HG03558 (cell line): Measurements from ENCODE around the gene BEND4.

ENCODE experiments used
- ATAC-seq: cut with Tn5 transposase; IDR thresholded peaks from one replicate; pipeline ENCODE4 v1.9.1; 2021; ENCODE audit warnings: moderate number of reproducible peaks; ENCODE audit not compliant: unreplicated experiment; ENCODE audit errors: extremely low read depth

Gene BEND4

GRCh38 chr4:42119886-42120285 lies 32.6 kb downstream of the BEND4 start:
- no peak for ATAC-seq

- no peak for ATAC-seq
Observed at GRCh38 chr4:42112846-42113245, 39.6 kb downstream of the BEND4 start.

DNA sequence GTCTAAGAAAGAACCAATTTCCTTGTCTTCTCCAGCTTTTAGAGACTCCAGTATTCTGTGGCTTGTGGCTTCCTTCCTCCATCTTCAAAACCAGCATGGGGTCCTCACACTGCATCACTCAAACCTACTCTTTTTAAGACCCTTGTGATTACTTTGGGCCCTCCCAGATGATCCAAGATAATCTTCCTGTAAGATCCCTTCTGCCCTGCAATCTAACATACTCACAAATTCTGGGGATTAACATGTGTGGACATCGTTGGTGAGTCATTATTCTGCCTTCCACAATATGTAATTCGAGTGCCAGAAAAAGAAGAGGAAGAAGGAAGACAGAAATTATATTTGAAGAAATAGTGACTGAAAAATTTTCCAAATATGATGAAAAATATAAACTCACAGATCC lies 47.9 kb downstream of the BEND4 start:
- no peak for ATAC-seq

DNA sequence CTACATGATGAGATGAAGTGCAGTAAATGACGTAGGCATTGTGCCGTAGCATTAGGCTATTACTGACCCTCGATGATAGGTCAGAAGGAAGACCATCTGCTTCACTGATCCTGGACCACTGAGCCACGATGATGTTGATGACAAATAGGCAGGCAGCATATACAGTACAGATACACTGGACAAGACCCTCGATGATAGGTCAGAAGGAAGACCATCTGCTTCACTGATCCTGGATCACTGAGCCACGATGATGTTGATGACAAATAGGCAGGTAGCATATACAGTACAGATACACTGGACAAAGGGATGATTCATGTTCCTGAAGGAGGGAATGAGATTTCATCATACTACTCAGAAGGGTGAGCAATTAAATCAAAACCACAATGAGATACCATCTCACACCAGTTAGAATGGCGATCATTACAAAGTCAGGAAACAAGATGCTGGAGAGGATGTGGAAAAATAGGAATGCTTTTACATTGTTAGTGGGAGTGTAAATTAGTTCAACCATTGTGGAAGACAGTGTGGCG lies 50.9 kb downstream of the BEND4 start:
- ATAC-seq = no peak

DNA sequence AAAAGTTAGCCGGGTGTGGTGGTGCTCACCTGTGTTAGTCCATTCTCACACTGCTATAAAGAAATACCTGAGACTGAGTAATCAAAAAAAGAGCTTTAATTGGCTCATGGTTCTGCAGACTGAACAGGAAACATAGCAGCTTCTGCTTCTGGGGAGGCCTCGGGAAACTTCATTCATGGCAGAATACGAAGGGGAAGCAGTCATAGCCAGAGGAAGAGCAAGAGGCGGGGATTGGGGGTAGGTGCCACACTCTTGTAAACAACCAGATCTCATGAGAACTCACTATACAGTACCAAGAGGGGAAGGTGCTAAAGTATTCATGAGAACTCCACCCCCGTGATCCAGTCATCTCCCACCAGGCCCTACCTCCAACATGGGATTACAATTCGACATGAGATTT lies 64.1 kb downstream of the BEND4 start:
- ATAC-seq = no peak

DNA sequence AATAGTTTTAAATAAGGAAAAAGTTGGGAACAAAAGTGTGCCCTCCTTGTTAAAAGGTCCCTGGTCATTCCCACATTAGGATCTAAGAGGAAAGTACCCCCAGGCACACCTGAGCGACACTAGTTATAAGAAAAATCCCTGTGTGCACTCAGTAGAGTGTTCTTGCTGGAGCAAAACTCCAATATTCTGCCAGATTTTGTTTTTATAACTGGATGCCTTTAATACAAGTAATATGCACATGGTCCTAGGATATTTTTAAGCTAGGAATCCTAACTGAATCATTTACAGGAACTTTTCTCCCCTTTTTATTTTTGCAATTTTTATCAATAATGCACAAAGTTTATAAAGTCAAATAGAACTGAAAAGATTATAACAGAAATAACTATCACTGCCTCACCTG lies 68.6 kb downstream of the BEND4 start:
- ATAC-seq = no peak

- no peak for ATAC-seq
Observed at GRCh38 chr4:42080306-42080705, 72.1 kb downstream of the BEND4 start.

GRCh38 chr4:42078184-42078801 lies 74.2 kb downstream of the BEND4 start:
- peak; percentile 89 for ATAC-seq

DNA sequence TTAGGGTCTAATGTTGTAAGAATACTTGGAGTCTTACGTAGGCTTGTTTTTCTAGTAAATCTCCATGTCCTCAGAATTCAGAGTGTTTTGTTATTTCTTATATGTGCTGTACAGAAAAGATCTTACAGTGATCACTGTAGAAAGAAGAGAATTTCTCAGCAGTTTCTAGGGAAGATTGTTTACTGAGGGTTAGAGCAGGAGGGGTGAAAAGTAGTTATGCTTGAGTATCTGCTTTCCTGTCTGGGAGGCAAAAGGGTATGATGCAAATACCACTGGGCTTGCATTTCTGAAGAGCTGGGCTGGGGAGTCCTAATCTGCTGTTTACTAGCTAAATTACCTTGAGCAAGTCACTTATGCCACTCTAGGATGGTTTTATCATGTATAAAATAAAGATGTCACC lies 78.2 kb downstream of the BEND4 start:
- no peak for ATAC-seq

DNA sequence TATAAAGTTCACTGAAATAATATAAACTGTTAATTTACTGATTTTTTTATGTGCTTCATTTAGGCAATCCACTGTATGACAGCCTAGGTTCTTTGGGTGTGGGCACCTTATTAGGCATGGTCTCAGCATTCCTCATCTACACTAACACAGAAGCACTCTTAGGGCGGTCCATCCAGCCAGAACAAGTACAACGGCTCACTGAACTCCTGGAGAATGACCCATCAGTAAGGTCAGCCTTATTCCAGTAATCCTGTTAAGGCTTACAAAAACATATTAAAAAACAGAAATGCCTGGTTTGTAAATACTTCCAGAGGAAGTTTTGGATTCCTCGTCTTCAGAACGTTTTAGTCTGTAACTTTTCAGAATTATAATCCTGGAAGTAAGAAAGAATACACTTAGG lies 82.0 kb downstream of the BEND4 start:
- ATAC-seq = no peak

GRCh38 chr4:42067264-42067663 lies 85.2 kb downstream of the BEND4 start:
- ATAC-seq = no peak

- no peak for ATAC-seq
Observed at GRCh38 chr4:42066402-42066801, 86.1 kb downstream of the BEND4 start.
